Right lobe of liver (tissue), 4 donors: Measurements from ENCODE around the gene CEP126.
A peak's percentile ranks its signal among the peaks of the same experiment; 100 is the strongest.

Experiments
- CTCF ChIP-seq, 4 donors: fragments of 200-600 bp in 3 of 4; fragments of 450-650 bp in 1 of 4; IDR thresholded peaks; one replicate each; pipeline versions ENCODE4 v1.5.1 to v1.8.0; 2016 to 2022; ENCODE audit warnings: antibody characterized with exemption in 4 of 4, mild to moderate bottlenecking in 2 of 4
- POLR2A ChIP-seq: fragments of 450-650 bp; IDR thresholded peaks from one replicate; pipeline ENCODE4 v1.6.1; 2017; ENCODE audit warnings: antibody characterized with exemption, mild to moderate bottlenecking
- donor health status: DM: no; HTN: no; CAD: no.
- donor health status: DM: no; HTN: no; CAD: no.
- donor health status: DM: no; HTN: yes; CAD: no.

GRCh38 chr11:101974255-101974654 is 59.4 kb downstream of the CEP126 start:
- TF ChIP-seq CTCF (IDR thresholded peaks at IDR 0.05): peak in 3 of 4 donors; percentile 10 to 26 (median 16)
- TF ChIP-seq POLR2A: no peak
